Embryonic facial prominence (tissue), 1 donor: ENCODE measurements around the gene CMTM3.

Experiments used
- DNase-seq: peaks from one replicate; pipeline ENCODE4 v3.0.0-alpha.2; 2016; ENCODE audit errors: extremely low spot score

Gene CMTM3

GRCh38 chr16:66662445-66663194 lies 58.1 kb downstream of the CMTM3 start:
- DNase-seq, result no peak
